Embryonic facial prominence (tissue), 1 donor: Measurements from ENCODE around the gene FRMPD4.
"Not testable (repeated sequence)": the region's sequence is repeated elsewhere in the genome, so short reads cannot be mapped to it uniquely, and the experiment has no call there.

Experiments used
- DNase-seq: peaks from one replicate; pipeline ENCODE4 v3.0.0-alpha.2; 2016; ENCODE audit errors: extremely low spot score

Gene FRMPD4

GRCh38 chrX:12515384-12515783 is 377.1 kb downstream of the FRMPD4 start:
- DNase-seq = not testable (repeated sequence)

DNA sequence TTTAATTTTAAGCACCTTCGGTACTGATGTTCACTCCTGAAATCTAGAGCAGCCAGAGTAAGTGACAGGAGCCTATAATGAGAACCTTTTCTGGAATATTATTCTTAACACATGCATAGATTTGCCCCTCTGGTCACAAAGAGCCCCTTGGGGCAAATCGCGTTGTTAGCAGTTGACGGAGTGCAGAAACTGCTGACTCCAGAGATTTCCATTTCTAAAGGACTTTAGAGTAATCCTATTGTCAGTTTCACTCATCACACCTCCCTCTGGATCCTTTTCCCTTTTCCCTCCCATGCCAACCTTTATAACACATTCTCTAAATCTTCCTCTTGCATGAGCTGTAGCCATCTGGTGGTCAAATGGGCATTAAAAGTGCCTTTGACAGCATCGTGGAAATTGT is 388.0 kb downstream of the FRMPD4 start:
- DNase-seq = no peak

GRCh38 chrX:12538096-12538495 is 399.8 kb downstream of the FRMPD4 start:
- not testable (repeated sequence) for DNase-seq

DNA sequence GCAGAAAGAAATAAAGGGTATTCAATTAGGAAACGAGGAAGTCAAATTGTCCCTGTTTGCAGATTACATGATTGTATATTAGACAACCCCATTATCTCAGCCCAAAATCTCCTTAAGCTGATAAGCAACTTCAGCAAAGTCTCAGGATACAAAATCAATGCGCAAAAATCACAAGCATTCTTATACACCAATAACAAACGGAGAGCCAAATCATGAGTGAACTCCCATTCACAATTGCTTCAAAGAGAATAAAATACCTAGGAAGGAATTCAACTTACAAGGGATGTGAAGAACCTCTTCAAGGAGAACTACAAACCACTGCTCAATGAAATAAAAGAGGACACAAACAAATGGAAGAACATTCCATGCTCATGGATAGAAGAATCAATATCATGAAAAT is 404.0 kb downstream of the FRMPD4 start:
- DNase-seq = not testable (repeated sequence)

GRCh38 chrX:12548341-12548740 is 410.1 kb downstream of the FRMPD4 start:
- no peak for DNase-seq

GRCh38 chrX:12548746-12549145 is 410.5 kb downstream of the FRMPD4 start:
- DNase-seq = no peak

DNA sequence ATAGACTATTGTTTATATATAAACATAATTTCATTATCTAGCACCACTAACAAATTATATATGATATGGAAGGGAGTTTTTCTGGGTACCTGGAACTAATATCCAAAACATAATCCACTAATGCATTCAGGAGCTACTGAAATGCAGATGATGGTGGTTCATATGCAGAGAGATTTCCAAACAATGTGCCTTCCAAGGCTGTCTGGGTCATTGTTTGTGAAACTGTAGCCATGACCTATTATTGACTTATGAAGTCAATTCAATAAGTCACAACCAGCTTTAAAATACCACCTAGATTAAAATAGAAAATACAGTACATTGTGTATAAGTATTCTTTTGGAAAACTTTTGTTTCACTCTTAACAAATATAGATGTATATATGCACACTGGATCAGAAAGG is 415.9 kb downstream of the FRMPD4 start:
- DNase-seq = no peak

DNA sequence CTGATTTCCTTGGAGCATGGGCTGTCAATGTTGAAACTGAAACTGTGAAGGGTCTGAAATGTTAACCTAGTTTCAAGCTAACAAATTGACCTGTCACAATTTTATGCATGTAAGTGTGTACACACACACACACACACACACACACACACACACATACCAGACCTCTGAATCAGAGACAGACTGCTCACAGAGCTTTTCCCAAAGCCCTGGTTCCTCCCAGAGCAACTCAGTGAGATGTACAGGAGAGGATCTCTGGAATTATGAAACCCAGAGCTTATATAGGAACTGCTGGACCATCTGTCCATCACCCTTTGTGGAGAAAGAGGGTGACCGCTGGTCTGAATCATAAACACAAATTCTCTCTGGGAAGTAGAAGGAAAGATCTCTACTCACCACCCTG is 424.8 kb downstream of the FRMPD4 start:
- DNase-seq = no peak

DNA sequence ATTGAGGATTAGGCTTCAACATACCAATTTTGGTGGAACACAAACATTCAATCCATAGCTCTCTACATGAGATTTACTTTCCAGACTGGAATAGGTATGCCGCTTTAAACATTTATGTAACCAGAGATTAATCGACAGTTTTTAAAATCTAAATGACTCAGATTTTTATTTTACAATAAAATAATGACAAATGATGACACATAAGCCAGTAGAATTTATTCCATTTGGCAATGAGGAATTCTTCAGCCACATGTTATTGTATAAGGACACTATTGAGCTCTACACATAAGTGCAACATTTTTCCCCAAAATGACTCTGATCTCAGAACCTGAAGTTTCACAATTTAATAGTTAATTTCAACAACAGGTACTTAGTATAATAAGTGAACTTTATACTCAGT is 425.9 kb downstream of the FRMPD4 start:
- no peak for DNase-seq

DNA sequence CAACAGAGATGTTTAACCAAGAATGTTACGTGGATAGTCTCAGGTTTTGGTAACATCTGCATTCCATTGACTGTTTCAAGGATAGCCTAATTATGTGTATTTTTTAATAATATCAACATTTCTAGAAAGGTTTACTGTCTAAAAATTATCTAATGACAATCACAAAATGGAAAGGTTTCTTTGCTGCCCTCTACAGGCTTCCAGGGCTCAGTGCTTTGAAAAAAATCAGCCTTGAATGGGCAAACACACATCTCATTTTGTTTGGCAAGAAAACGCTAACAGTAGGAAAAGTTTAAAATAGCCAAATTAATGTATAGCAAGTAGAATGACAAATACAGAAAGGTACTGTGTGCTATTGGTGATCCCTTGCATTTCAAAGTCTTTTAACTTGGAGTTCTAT is 429.6 kb downstream of the FRMPD4 start:
- DNase-seq = no peak

- no peak for DNase-seq
Measured at GRCh38 chrX:12570859-12571501, 432.7 kb downstream of the FRMPD4 start.

DNA sequence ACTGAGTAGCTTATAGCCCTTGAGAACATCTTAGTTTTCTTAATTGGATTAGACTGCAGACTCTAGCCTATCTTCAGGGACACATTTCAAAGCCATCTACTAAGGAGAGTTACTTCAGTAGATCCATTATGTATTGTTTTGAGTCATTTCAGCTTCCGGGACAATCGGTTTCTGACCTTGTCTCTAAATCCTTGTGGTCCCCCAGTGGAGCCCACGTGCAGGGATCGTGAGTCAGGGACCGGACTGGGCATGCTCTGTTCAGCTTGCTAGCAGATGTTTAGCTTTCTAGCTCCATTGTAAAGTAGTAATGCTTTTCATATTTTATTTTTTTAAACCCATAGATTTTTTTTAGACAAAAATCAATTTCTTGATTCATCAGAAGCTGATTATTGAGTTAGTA is 441.0 kb downstream of the FRMPD4 start:
- no peak for DNase-seq

DNA sequence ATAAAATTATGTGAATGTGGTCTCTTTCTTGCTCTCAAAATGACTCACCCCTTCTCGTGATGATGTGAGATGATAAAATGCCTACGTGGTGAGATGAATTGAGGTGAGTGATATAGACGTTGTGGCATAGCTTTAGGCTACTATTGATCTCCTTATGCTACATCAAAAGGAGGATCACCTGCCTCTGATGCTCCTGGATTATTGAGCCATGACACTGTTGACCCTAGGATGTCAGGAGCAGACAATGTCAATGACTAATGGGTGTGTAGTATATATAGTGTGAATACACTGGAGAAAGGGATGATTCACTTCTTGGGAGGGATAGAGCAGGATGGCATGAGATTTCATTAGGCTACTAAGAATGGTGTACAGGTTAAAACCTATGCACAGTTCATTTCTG is 442.3 kb downstream of the FRMPD4 start:
- DNase-seq = no peak

GRCh38 chrX:12581546-12581945 is 443.3 kb downstream of the FRMPD4 start:
- no peak for DNase-seq

DNA sequence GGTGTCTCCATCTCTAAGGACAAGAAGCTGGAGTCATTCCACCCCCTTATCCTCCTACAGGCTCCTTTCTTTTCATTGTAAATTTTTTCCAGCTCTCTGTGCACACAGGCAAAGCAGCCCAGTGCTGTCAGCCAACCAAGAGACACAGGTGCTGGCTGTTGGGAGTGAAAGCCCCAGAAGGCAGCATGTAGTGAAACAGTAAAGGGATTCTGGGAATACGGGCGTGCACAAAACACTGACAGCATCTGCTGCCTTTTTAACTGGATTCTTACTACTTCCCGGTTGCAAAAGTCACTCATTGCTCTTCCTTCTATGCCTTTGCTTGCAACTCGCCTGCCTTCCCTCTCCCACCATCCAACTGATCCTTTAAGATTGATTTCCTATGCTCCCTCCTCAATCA is 444.4 kb downstream of the FRMPD4 start:
- DNase-seq = no peak

DNA sequence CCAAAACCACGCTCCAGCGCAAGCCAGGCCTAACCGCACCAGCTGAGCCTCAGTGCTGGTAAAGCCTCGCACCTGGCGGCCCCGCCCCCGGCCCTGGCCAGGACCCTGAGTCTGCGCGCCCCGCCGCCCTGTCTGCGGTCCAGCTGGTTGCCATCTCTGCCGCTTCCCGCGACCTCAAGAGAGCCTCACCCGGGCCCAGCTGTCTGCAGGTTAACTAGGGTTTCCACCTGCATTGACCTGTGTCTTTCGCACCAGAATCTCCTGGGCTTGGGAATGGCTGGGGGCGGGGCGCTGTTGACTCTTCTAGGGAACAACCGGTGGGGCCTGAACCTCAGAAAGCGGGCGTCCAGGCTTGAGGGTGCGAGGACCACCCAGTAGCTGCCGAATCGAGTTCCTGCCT is 445.3 kb downstream of the FRMPD4 start:
- no peak for DNase-seq

GRCh38 chrX:12595720-12596119 is 457.4 kb downstream of the FRMPD4 start:
- DNase-seq = no peak

DNA sequence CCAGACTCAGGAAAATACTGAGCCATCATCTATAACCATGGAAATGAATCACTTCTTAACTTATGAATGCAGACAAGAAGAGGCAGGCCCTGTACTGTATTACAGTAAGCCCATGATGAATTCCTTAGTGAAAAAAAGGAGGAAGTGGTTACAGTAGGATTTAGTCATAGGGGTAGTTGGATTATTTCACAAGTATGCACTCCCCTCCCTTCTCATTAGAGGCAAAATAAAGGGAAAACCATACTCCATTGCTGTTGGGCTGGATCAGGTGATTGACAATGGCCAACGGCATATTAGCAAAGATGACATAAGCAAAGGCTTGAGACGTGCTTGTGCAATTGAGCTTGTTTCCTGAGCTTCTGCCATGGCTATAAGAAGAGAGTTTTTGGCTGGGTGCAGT is 471.8 kb downstream of the FRMPD4 start:
- DNase-seq = no peak

DNA sequence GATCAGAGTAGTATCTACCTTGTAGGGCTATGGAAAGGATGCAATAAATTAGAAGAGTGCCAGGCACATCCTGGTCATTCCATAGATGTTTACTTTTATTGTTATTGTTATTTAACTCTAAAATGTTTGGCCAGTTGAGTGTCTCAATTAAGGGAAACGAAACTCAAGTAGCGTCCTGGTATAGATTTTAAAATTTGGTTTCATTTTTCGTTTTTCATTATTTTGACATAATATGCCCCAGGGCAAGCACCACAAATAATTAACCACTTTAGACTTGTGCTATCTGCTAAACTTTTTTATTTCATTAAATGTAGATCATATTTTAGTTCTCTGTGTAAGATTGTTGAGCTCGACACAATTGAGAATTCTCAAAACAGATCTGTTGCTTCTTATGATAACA is 473.2 kb downstream of the FRMPD4 start:
- DNase-seq = no peak

GRCh38 chrX:12614266-12614665 is 476.0 kb downstream of the FRMPD4 start:
- DNase-seq = no peak

- DNase-seq = no peak
Measured at GRCh38 chrX:12615061-12615460, 476.8 kb downstream of the FRMPD4 start.

DNA sequence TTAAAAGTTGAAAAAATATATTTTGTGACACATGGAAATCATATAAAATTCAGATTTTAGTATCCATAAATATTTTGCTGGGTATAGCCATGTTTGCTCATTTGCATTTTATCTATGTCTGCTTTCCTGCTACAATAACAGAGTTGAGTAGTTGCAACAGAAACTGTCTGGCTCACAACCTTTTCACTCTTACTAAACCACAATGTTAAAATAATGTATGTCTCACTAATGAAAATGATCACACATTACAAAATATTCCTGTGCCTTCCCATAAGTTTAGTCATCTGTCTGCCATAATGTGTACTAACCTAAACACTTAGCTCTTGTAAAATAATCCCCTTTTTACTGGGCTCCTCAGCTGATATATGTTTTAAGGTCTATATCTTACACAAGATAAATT is 479.0 kb downstream of the FRMPD4 start:
- DNase-seq = no peak

DNA sequence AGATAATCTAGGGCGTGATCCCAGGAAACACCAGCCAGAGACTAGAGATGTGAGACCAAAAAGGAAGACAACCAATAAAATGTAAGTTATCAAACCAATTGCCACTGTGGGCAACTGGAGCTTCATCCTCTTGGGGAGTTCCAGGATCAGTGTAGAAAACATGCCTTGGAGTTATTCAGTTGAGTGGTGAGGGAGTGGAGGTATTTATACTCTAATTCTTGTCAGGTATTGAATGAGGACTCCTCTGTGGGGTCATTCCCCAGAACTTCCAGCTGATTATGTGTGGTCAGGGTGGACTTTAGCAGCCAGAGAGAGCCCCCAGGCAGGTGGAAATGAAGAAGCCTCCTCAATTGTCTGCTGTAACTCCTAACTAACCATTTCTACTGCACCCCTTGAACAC is 509.0 kb downstream of the FRMPD4 start:
- no peak for DNase-seq

- DNase-seq = no peak
Measured at GRCh38 chrX:12648995-12649394, 510.7 kb downstream of the FRMPD4 start.
